Activated CD4-positive, alpha-beta T cell treated with anti-CD3 and anti-CD28 coated beads, Interleukin-2, amount 50 U/mL, for 16 hours (primary cell): ENCODE data around the gene CDC42EP3.

Experiments used
- DNase-seq: peaks from one replicate; pipeline ENCODE4 v3.0.0-alpha.2; 2020

The CDC42EP3 gene

DNA sequence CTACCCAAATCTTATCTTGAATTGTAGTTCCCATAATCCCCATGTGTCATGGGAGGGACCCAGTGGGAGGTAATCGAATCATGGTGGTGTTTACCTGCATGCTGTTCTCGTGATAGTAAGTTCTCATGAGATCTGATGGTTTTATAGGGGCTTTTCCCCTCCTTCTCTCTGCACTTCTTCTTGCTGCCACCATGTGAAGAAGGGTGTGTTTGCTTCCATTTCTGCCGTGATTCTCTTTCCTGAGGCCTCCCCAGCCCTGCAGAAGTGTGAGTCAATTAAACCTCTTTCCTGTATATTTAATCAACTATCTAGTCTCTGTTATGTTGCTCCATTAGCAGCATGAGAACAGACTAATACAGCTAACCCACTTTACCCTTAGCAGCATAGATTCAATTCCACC, 37.6 kb downstream of the CDC42EP3 start:
- no peak for DNase-seq

DNA sequence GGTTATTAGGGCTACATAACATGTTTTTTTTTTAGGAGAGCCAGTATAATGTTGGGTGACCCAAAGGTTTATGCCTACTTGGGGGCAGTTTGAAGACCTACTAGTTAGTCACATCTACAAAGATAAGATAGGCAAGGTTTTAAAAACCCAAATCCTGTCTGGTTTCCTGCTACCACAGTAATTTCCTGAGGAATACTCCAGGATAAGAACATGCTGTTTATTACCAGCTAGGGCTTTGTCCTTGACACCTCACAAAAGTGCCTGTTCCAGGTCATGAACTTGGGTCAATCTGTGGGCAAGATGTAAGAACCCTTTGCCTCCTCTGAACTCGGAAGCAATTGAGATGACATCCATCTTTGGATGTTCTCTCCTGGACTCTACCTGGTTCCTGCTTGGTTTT, 38.2 kb downstream of the CDC42EP3 start:
- no peak for DNase-seq

DNA sequence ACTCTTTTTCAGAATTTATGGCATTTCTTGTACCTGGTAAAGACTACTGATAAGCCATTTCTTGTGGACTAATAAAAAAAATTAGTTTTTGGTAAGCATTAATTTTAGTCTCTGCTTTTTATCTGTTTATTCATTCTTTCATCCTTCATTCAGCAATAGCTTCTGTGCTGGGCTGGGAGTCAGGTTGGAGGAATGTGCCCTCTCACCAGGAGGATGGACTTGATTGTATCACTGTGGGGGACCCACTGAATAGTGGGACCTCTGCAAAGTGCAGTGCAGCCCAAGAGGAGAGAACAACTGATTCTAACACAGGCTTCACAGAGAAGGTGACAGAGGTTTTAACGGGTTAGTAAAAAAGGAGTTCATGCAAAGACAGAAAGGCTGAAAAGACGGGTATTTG, 39.1 kb downstream of the CDC42EP3 start:
- DNase-seq = no peak

DNA sequence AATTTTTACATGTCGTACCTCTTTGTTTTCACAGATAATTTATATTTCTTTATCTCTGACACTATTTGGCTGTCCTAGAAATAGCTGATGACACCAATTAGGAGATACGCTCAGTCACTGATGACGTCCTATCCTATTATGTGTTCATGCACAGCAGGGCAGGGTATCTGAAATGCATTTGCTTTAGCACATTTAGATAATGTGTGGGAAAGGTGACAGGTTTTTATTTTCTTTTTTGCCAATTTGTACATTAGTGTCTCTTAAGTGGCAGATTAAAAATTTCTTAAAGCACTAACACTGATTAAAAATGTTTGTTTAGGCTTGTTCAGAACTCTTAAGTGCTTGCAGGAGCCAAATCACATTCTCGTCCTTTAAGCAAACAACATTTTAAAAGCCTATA, 39.7 kb downstream of the CDC42EP3 start:
- DNase-seq = no peak

GRCh38 chr2:37631292-37631691, 40.1 kb downstream of the CDC42EP3 start:
- DNase-seq = no peak

DNA sequence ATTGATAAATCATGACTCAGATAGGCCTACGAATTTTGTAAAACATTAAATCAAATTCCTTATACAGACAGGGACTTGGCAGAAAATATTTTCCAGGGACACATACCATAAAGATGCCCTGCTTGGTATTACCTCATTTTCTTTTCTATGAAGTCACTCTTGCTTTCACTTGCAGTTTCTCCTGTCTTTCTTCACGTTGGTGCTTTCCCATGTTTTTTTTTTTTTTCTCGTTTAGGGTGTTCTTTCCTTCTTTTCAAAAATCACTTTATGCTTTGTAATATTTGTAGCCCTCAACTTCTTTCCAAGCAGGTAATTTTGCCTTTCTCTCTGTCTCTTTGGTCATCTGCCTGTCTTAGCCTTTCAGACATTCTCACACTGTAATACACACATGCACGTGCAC, 40.7 kb downstream of the CDC42EP3 start:
- no peak for DNase-seq

DNA sequence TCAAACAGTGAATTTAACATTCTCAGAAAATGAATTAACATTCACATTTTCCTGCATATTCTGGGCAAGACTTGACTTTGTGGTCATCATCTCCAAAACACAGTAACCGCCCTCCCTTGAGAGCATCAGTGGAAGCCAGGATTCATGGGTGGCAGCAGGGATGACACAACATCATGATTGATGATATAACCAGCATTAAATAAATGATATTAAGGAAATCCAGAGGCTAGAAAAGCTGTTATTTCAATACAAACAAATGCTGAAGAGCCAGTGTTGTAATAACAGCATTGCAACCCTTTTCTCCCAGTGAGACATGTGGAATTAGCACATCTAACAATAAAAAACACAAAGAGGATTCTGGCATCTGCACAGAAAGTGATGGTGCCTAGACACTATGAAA, 41.1 kb downstream of the CDC42EP3 start:
- DNase-seq = no peak

DNA sequence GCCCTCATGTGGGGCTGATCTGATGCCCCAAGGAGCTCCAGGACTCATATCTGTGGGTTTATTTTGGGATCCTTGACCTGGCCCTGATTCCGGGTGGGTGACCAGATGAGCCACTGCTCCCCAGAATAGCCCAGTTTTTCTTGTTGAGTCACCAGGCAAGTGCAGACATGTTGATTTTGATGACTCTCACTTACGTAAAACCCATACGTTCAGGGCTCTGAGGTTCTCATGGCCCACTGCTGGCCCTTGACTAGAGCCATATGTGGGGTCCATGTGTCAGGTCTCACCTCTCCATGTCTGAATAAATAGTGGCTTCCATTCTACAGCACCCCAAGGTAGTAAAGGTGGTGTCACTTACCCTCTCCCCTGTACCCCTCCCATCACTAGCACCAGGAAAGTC, 41.9 kb downstream of the CDC42EP3 start:
- DNase-seq = no peak

DNA sequence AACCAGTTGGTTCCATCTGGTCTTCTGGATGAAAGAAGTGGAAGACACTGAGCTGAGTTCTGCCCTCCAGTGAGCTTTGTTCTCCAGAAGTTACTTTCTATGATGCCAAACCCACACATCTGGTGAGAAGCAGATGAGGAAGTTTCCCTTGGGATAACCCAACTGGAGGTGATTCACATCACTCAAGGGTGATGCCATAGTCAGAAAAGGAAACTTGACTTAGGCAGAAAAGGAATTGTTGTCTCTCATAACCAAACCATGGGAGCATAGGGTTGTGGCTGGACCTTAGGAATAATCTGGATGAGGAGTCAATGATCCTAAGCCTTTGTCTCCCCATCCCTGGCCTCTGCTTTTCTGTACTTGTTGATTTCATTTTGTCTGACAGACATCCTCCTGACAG, 43.7 kb downstream of the CDC42EP3 start:
- DNase-seq = no peak

GRCh38 chr2:37625796-37626571, 45.5 kb downstream of the CDC42EP3 start:
- peak; percentile 90 for DNase-seq

GRCh38 chr2:37625156-37625555, 46.3 kb downstream of the CDC42EP3 start:
- peak; percentile 36 for DNase-seq

DNA sequence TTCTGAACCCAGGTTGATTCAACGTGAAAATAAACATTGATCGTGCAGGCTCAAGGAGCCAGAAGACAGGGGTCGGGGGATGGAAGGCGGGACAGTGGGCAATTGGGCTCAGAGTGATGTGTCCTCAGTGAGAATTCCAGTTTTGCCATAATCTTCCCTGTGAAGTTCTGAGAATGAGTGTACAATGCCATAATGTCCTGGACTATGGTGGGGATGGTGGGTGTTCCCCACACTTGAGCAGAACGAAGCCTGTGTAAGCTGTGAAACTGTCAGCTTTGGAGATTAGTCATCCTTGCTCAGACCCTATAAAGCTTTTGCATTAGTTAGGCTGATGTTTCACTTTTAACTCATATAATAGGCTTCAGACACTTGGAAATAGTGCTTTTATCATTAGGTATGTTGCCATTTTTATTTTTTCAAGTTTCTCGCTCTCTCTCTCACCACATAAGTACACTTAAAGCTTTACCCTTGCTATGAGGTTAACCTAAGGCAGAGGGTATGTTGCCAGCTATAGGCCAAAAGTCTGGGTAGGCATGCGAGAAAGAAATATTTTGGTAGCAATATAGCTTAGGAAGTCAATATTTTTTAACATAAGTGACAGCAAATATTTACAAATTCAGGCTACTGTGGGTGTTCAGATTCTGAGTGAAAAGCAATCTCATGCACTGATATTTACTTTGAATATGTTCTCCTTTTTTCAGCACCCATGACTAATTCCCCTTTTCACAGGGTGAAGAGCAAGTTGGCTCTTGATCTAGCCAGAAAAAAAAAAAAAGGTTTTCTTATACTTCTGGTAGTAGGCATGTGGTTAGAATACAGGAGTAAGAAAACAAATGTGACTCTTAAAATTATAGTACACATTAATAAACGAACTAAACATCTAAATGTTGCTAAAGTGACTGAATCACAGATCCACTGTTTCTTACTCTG, 47.2 kb downstream of the CDC42EP3 start:
- peak; percentile 88 for DNase-seq

GRCh38 chr2:37623406-37623805, 48.0 kb downstream of the CDC42EP3 start:
- DNase-seq = peak; percentile 71

- DNase-seq = no peak
These were observed 48.9 kb downstream of the CDC42EP3 start for GRCh38 chr2:37622450-37623100.

DNA sequence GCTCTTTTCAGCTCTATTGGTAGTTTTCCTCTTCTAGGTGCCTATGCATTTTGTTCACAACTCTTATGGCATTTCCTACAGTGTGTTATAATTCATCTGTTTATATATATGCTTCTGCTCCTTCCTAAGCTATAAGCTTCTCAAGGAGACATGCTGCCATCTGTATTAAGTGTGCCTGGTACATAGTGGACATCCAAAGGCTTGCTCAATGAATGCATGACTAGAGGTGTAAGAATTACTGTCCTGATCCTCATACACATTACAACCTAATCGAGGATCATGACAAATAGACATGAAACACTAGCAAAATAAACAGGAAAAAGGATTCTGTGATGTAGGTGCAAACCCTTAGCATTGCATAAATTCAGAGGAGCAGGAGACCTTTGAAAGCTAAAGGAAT, 50.2 kb downstream of the CDC42EP3 start:
- no peak for DNase-seq

- no peak for DNase-seq
These were observed 51.5 kb downstream of the CDC42EP3 start for GRCh38 chr2:37619959-37620300.

GRCh38 chr2:37619230-37619958, 52.0 kb downstream of the CDC42EP3 start:
- no peak for DNase-seq

DNA sequence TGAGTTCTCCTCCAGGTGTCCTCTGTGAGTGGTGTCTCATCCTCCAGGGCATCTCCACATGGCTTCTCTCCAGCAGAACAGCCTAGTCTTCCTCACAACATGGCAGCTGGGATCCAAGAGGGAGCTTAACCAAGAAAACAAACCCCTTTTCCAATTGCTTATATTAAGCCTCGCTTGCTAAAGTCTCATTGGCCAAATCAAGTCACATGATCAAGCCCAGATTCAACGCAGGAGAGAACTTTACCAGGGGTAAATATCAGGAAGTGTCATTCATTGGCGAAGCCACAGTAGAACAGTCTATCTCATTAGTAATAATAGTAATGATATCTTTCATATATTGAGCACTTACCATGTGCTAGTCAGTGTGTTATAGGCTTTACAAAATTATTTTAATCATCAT, 53.1 kb downstream of the CDC42EP3 start:
- DNase-seq = no peak

DNA sequence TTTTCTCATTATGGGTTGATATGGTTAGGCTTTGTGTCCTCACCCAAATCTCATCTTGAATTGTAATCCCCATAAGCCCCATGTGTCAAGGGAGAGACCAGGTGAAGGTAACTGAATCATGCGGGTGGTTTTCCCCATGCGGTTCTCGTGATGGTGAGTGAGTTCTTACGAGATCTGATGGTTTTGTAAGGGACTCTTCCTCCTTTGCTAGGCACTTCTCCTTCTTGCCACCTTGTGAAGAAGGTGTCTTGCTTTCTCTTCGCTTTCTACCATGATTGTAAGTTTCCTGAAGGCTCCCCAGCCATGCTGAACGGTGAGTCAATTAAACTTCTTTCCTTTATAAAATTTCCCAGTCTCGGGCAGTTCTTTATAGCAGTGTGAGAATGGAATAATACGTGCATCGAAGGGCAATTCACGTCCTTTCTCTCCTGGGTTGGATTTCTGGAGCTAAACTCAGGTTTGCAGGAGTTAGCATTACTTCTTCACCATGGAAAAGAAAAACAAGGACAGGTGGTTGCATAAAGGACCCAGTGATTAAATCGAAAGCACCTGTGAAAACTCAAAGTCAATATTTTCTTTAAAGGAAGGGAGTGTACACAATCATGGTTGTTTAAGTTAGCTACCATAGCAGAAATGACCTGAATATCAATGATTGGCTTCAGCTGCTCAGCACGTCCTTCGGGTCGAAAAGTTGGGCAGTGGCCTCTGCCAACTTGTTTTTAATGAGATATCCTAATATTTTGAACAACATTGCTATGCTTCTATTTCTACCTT, 54.1 kb downstream of the CDC42EP3 start:
- no peak for DNase-seq

- DNase-seq = no peak
These were observed 54.8 kb downstream of the CDC42EP3 start for GRCh38 chr2:37616677-37617005.

- DNase-seq = peak; percentile 68
These were observed 55.4 kb downstream of the CDC42EP3 start for GRCh38 chr2:37615804-37616676.
